Spinal cord (tissue), 10 donors: ENCODE data around the gene PSRC1. TPM values are rescaled to one million over a fixed set of nuclear protein-coding genes. Genes with fewer than 3 reads are reported as not detected.

Experiments
- DNase-seq, 6 donors: peaks; one replicate each; pipeline versions ENCODE4 v3.0.0 to v3.0.0-alpha.2; 2013 to 2015; ENCODE audit warnings: low spot score in 6 of 6, low read depth in 4 of 6
- H3K27ac ChIP-seq: one replicate; pipeline ENCODE4 v1.5.1; 2013; ENCODE audit warnings: low read depth, low read length, control low read depth
- H3K27me3 ChIP-seq: one replicate; pipeline ENCODE4 v1.6.1; 2013; ENCODE audit warnings: low read length; ENCODE audit not compliant: control insufficient read depth, insufficient read depth
- H3K36me3 ChIP-seq: one replicate; pipeline ENCODE4 v1.6.1; 2013; ENCODE audit warnings: low read length; ENCODE audit not compliant: control insufficient read depth, insufficient read depth
- H3K4me1 ChIP-seq: one replicate; pipeline ENCODE4 v1.6.1; 2013; ENCODE audit warnings: low read length; ENCODE audit not compliant: control insufficient read depth, insufficient read depth
- H3K4me3 ChIP-seq: one replicate; pipeline ENCODE4 v1.5.1; 2013; ENCODE audit warnings: low read depth, low read length, control low read depth
- H3K9me3 ChIP-seq: one replicate; pipeline ENCODE4 v1.6.1; 2013; ENCODE audit warnings: low read length; ENCODE audit not compliant: control insufficient read depth, insufficient read depth
- WGBS: methylation state at CpG from one replicate; pipeline ENCODE4 v1.1.5; 2013; ENCODE audit warnings: missing lambda C conversion rate; ENCODE audit not compliant: insufficient coverage; 5-methylcytosine and 5-hydroxymethylcytosine counted together
- polyA plus RNA-seq, 2 donors: library from polyadenylated mRNA; unstranded; fragments of 120-200 nt; gene quantifications; one replicate each; pipeline ENCODE4 v1.2.1, GENCODE V29; 2013; ENCODE audit not compliant: insufficient read length in 2 of 2
- total RNA-seq, 2 donors: library from RNA; depleted of rRNA in 1 of 2; stranded (reverse); fragments of 120-200 nt in 1 of 2; fragments of >200 nt in 1 of 2; gene quantifications; one replicate each; pipeline versions ENCODE4 v1.2.3 to v1.2.4, GENCODE V29; 2013 to 2014
- donor health status: healthy.

PSRC1 gene
- total and polyA plus RNA-seq, 4 donors: 9.0 to 37.1 (median 32.2) TPM

GRCh38 chr1:109267743-109268300 lies 15.1 kb downstream of the PSRC1 start:
- Histone ChIP-seq H3K27ac (no peak overlapping the region), H3K4me1 (peaks cover 16% of the 10 kb centered on the region), H3K9me3 (no peaks in the 10 kb centered on the region), H3K4me3 (no peak overlapping the region), H3K27me3 (no peaks in the 10 kb centered on the region), H3K36me3 (peaks cover 99% of the 10 kb centered on the region)
- WGBS: 89% methylated on average over 17 of the region's 17 CpGs
- DNase-seq: no peak

- Histone ChIP-seq H3K4me3 (no peak overlapping the region), H3K27ac (no peak overlapping the region), H3K36me3 (peaks cover 99% of the 10 kb centered on the region), H3K4me1 (peaks cover 21% of the 10 kb centered on the region), H3K27me3 (no peaks in the 10 kb centered on the region), H3K9me3 (no peaks in the 10 kb centered on the region)
- DNase-seq: no peak
- WGBS: 92% methylated on average over 11 of the region's 11 CpGs
Observed at GRCh38 chr1:109266965-109267364, 16.0 kb downstream of the PSRC1 start.

- no peak overlapping the region for H3K27ac ChIP-seq
- H3K4me3 ChIP-seq: no peak overlapping the region
- H3K9me3 ChIP-seq: no peaks in the 10 kb centered on the region
- H3K27me3 ChIP-seq: no peaks in the 10 kb centered on the region
- peaks cover 99% of the 10 kb centered on the region for H3K36me3 ChIP-seq
- H3K4me1 ChIP-seq: peaks cover 21% of the 10 kb centered on the region
- DNase-seq: no peak
- 98% methylated on average over 9 of the region's 13 CpGs for WGBS
Observed at GRCh38 chr1:109265741-109266330, 17.1 kb downstream of the PSRC1 start.

DNA sequence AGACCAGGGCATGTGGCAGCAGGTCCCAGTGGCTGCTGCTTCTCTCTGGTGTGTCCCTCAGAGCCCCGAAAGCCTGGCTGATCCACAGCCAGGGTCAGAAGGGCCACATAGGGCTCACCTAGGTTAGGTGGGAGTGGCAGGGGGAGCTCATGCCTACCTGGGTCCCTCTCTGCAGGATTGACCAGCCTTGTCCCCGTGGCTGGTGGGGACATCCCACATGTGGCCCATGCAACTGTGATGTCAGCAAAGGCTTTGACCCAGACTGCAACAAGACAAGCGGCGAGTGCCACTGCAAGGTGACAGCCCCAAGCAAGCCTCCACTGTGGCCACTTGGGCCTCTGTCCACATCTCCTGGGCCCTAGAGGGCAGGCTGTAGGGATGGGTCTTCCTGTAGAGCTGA lies 17.9 kb downstream of the PSRC1 start:
- H3K9me3 ChIP-seq: no peaks in the 10 kb centered on the region
- no peak overlapping the region for H3K4me3 ChIP-seq
- peaks cover 98% of the 10 kb centered on the region for H3K36me3 ChIP-seq
- no peak for DNase-seq
- H3K4me1 ChIP-seq: peaks cover 27% of the 10 kb centered on the region
- no peak overlapping the region for H3K27ac ChIP-seq
- 95% methylated on average over 4 of the region's 4 CpGs for WGBS
- H3K27me3 ChIP-seq: no peaks in the 10 kb centered on the region

- Histone ChIP-seq H3K27me3 (no peaks in the 10 kb centered on the region), H3K9me3 (no peaks in the 10 kb centered on the region), H3K36me3 (peaks cover 96% of the 10 kb centered on the region), H3K27ac (no peak overlapping the region), H3K4me1 (peaks cover 32% of the 10 kb centered on the region), H3K4me3 (no peak overlapping the region)
- WGBS: 84% methylated on average over 9 of the region's 9 CpGs
- DNase-seq: no peak
Observed at GRCh38 chr1:109264379-109264755, 18.6 kb downstream of the PSRC1 start.

DNA sequence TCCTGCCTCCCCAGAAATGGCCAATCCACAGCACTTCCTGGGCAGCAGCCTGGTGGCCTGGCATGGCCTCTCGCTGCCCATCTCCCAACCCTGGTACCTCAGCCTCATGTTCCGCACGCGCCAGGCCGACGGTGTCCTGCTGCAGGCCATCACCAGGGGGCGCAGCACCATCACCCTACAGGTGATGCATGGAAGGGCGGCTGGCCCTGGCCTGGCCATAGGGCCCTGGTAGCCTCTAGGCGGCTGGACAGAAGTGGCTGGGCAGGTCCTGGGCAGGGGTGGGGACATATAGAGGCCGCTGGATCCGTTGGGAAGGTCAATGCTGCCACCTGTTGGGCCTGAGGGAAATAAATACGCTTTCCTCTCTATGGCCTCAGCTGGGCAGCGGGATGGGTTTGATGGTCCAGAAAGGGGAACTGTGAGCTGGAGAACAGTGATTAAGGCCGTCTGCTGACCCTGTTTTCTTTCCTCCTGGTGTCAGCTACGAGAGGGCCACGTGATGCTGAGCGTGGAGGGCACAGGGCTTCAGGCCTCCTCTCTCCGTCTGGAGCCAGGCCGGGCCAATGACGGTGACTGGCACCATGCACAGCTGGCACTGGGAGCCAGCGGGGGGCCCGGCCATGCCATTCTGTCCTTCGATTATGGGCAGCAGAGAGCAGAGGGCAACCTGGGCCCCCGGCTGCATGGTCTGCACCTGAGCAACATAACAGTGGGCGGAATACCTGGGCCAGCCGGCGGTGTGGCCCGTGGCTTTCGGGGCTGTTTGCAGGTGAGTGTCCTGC lies 19.2 kb downstream of the PSRC1 start:
- WGBS: 65% methylated on average over 20 of the region's 29 CpGs
- peak in 2 of 6 donors; percentile 66 to 79 for DNase-seq
- H3K27ac ChIP-seq: peak overlapping the region; percentile 47
- no peaks in the 10 kb centered on the region for H3K27me3 ChIP-seq
- H3K36me3 ChIP-seq: peaks cover 96% of the 10 kb centered on the region
- H3K9me3 ChIP-seq: no peaks in the 10 kb centered on the region
- no peak overlapping the region for H3K4me3 ChIP-seq
- peaks cover 38% of the 10 kb centered on the region for H3K4me1 ChIP-seq

GRCh38 chr1:109263234-109263596 lies 19.7 kb downstream of the PSRC1 start:
- Histone ChIP-seq H3K36me3 (peaks cover 96% of the 10 kb centered on the region), H3K4me3 (no peak overlapping the region), H3K9me3 (no peaks in the 10 kb centered on the region), H3K27ac (peak overlapping the region; percentile 47), H3K4me1 (peaks cover 44% of the 10 kb centered on the region), H3K27me3 (no peaks in the 10 kb centered on the region)
- 71% methylated on average over 8 of the region's 12 CpGs for WGBS
- no peak for DNase-seq

GRCh38 chr1:109262231-109263055 lies 20.5 kb downstream of the PSRC1 start:
- no peaks in the 10 kb centered on the region for H3K9me3 ChIP-seq
- DNase-seq: peak in 2 of 6 donors; percentile 57 to 84
- H3K36me3 ChIP-seq: peaks cover 95% of the 10 kb centered on the region
- peaks cover 52% of the 10 kb centered on the region for H3K4me1 ChIP-seq
- H3K27ac ChIP-seq: peak overlapping the region; percentile 47
- H3K4me3 ChIP-seq: no peak overlapping the region
- no peaks in the 10 kb centered on the region for H3K27me3 ChIP-seq
- 65% methylated on average over 22 of the region's 22 CpGs for WGBS

DNA sequence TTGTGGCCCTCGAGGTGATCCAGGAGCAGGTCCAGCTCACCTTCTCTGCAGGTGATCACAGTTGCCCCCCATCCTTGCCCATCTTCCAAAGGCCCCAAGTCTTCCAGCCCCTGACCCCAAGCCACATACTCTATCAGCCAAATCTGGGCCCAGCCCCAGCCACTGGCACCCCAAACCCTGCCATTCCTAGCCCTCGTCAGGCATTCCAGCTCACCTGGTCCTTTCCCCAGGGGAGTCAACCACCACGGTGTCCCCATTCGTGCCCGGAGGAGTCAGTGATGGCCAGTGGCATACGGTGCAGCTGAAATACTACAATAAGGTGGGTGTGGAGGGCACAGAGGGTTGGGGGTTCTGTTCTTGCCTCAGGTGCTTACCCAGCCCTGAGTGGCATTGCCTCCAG lies 21.4 kb downstream of the PSRC1 start:
- Histone ChIP-seq H3K4me1 (peaks cover 59% of the 10 kb centered on the region), H3K27ac (no peak overlapping the region), H3K4me3 (no peak overlapping the region), H3K36me3 (peaks cover 88% of the 10 kb centered on the region), H3K27me3 (no peaks in the 10 kb centered on the region), H3K9me3 (no peaks in the 10 kb centered on the region)
- DNase-seq: no peak
- 97% methylated on average over 6 of the region's 6 CpGs for WGBS
